OCI-LY3 (cell line): Measurements from ENCODE around the gene EPHA8.

Experiments used
- H2AFZ ChIP-seq: fragments of 200-600, 300-600 bp; shearing (Covaris generic); 2 replicates; pipeline ENCODE4 v1.6.0; 2014; ENCODE audit warnings: antibody characterized with exemption, low read depth, low read length
- H3K27ac ChIP-seq: fragments of 200-600, 300-600 bp; sonication (generic); 2 replicates; pipeline ENCODE4 v1.5.1; 2014; ENCODE audit warnings: mild to moderate bottlenecking, low read length, moderate library complexity, mixed read lengths
- H3K27me3 ChIP-seq: fragments of 200-600, 300-600 bp; sonication (generic); 2 replicates; pipeline ENCODE4 v1.6.1; 2014; ENCODE audit warnings: low read depth, low read length, mixed read lengths
- H3K36me3 ChIP-seq: fragments of 200-600, 300-600 bp; sonication (generic); replicated peaks from 2 replicates; pipeline ENCODE3; 2014; ENCODE audit warnings: low read depth, low read length, mixed read lengths
- H3K4me1 ChIP-seq: fragments of 300-600, 200-600 bp; sonication (generic); 2 replicates; pipeline ENCODE4 v1.6.1; 2014; ENCODE audit warnings: low read length, mixed read lengths
- H3K4me2 ChIP-seq: fragments of 200-600, 300-600 bp; sonication (generic); 2 replicates; pipeline ENCODE4 v1.6.1; 2014; ENCODE audit warnings: low read length, mixed read lengths
- H3K4me3 ChIP-seq: fragments of 300-600, 200-600 bp; sonication (generic); 2 replicates; pipeline ENCODE4 v1.5.1; 2014; ENCODE audit warnings: antibody characterized with exemption, mild to moderate bottlenecking, low read length, moderate library complexity
- H3K79me2 ChIP-seq: fragments of 300-600, 200-600 bp; shearing (Covaris generic); 2 replicates; pipeline ENCODE4 v1.6.1; 2014; ENCODE audit warnings: mild to moderate bottlenecking, low read length, mixed read lengths
- H3K9ac ChIP-seq: fragments of 300-600, 200-600 bp; shearing (Covaris generic); 2 replicates; pipeline ENCODE4 v1.6.0; 2014; ENCODE audit warnings: mild to moderate bottlenecking, low read length, moderate library complexity
- H3K9me3 ChIP-seq: fragments of 200-600, 300-600 bp; shearing (Covaris generic); 2 replicates; pipeline ENCODE4 v1.6.1; 2014; ENCODE audit warnings: low read length, mixed read lengths; ENCODE audit not compliant: insufficient read depth
- H4K20me1 ChIP-seq: fragments of 200-600, 300-600 bp; sonication (generic); 2 replicates; pipeline ENCODE4 v1.6.1; 2016; ENCODE audit warnings: low read length, mixed read lengths; ENCODE audit not compliant: insufficient read depth
- CTCF ChIP-seq: fragments of 200-600, 300-600 bp; sonication (generic); IDR thresholded peaks from 2 replicates; pipeline ENCODE4 v1.5.1; 2014; ENCODE audit warnings: antibody characterized with exemption, low read length, low read depth
- EZH2phosphoT487 ChIP-seq: fragments of 200-600 bp; shearing (Covaris generic); IDR thresholded peaks from 2 replicates; pipeline ENCODE4 v1.6.1; 2018; ENCODE audit warnings: antibody characterized with exemption, mixed run types, low read depth

EPHA8 gene

GRCh38 chr1:22636927-22637326 lies 73.6 kb downstream of the EPHA8 start:
- Histone ChIP-seq H4K20me1 (no peaks in the 10 kb centered on the region), H3K27ac (no peak overlapping the region), H3K36me3 (no peaks in the 10 kb centered on the region), H3K9ac (no peak overlapping the region), H2AFZ (no peak overlapping the region), H3K4me1 (peaks cover 3% of the 10 kb centered on the region; the same call in 1 of the 2 replicates), H3K79me2 (no peaks in the 10 kb centered on the region), H3K4me2 (no peak overlapping the region), H3K27me3 (no peaks in the 10 kb centered on the region), H3K9me3 (no peaks in the 10 kb centered on the region), H3K4me3 (no peak overlapping the region)
- TF ChIP-seq EZH2phosphoT487, result no peak
- no peak for TF ChIP-seq CTCF

DNA sequence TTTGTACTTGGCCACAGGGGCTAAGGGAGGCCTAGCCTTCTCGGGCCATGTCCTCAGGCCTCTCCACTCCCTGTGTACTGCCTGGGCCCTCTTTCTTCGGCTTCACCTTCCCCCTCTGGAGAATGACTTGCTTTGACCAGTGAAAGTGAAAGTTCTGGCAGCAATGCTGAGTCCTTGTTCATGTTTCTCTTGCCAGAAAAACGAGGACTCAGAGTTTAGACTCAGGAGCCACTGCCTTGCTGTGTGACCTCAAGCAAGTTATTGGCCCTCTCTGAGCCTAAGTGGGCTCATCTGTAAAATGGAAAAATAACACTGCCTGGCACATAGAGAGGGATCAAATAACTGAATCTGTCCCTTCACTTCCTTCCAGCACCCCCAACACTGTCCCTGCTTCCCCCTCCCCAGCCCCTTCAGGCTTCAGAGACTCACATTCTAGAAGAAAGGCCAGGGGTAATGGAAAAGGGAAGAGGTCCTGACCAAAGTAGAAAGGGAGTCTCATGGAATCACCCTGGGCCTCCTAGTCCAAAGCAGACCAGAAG lies 74.7 kb downstream of the EPHA8 start:
- no peaks in the 10 kb centered on the region for H3K79me2 ChIP-seq
- TF ChIP-seq CTCF (no peak), EZH2phosphoT487 (no peak)
- H3K9ac ChIP-seq, result no peak overlapping the region
- H3K27me3 ChIP-seq, result no peaks in the 10 kb centered on the region
- H3K9me3 ChIP-seq, result no peaks in the 10 kb centered on the region
- H2AFZ ChIP-seq, result no peak overlapping the region
- H3K4me2 ChIP-seq, result no peak overlapping the region
- no peaks in the 10 kb centered on the region for H4K20me1 ChIP-seq
- no peak overlapping the region for H3K27ac ChIP-seq
- no peaks in the 10 kb centered on the region for H3K36me3 ChIP-seq
- H3K4me3 ChIP-seq, result no peak overlapping the region
- peaks cover 6% of the 10 kb centered on the region; the same call in 1 of the 2 replicates for H3K4me1 ChIP-seq

DNA sequence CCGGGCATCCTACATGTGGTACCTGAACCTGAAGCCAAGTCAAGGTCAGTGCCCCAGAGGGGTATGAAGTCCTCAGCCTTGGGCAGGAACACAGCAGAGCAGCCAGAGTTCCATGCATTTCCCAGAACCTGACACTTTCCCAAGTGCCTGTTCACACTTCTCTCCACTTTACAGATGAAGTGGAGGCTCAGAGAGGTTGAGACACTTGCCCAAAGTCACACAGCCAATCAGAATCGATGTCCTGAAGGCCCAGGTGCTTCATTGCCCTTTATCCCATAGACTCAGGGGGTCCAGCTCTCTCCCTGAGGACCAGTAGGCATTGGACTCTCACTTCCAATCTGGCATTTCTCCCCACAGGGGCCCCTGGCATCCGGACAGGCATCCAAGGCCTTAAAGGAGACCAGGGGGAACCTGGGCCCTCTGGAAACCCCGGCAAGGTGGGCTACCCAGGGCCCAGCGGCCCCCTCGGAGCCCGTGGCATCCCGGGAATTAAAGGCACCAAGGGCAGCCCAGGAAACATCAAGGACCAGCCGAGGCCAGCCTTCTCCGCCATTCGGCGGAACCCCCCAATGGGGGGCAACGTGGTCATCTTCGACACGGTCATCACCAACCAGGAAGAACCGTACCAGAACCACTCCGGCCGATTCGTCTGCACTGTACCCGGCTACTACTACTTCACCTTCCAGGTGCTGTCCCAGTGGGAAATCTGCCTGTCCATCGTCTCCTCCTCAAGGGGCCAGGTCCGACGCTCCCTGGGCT lies 75.4 kb downstream of the EPHA8 start:
- no peaks in the 10 kb centered on the region for H3K79me2 ChIP-seq

More for the DNA sequence above, 75.4 kb downstream of the EPHA8 start:
- no peaks in the 10 kb centered on the region for H3K9me3 ChIP-seq
- H3K36me3 ChIP-seq, result no peaks in the 10 kb centered on the region
- no peak overlapping the region for H3K27ac ChIP-seq
- H4K20me1 ChIP-seq, result no peaks in the 10 kb centered on the region
- H2AFZ ChIP-seq, result no peak overlapping the region
- H3K4me2 ChIP-seq, result no peak overlapping the region
- H3K4me1 ChIP-seq, result peaks cover 6% of the 10 kb centered on the region; the same call in 1 of the 2 replicates
- H3K4me3 ChIP-seq, result no peak overlapping the region
- H3K9ac ChIP-seq, result no peak overlapping the region
- H3K27me3 ChIP-seq, result no peaks in the 10 kb centered on the region
- TF ChIP-seq CTCF, result no peak
- no peak for TF ChIP-seq EZH2phosphoT487
